22Rv1 (cell line): ENCODE measurements around the gene CDCA8.

ENCODE experiments used
- H3K27ac ChIP-seq: fragments of 450-650 bp; 2 replicates; pipeline ENCODE4 v1.5.1; 2017
- CTCF ChIP-seq: fragments of 450-650 bp; IDR thresholded peaks from 2 replicates; pipeline ENCODE4 v1.5.1; 2017; ENCODE audit warnings: mild to moderate bottlenecking
- ZFX ChIP-seq: fragments of 450-650 bp; IDR thresholded peaks from 2 replicates; pipeline ENCODE4 v1.6.1; 2017; ENCODE audit warnings: antibody characterized with exemption, borderline replicate concordance

Gene CDCA8

DNA sequence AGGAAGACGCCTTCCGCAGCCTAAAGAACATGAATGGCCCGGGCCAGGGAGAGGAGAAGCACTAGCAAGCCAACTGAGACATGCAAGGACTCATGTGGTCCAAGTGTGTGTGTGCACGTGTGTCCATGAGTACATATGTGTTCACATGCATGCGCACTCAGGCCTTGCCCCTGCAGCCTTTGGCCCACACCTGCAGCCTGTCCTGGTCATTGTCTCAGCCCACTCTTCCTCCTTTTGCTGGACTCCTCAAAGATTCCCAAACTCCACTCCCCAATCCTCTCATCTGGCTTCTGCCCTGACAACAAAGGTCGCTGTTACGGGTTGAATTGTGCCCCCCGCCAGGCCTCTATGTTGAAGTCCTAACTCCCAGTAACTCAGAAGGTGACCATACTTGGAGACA lies 21.9 kb downstream of the CDCA8 start:
- TF ChIP-seq CTCF (no peak), ZFX (no peak)
- H3K27ac ChIP-seq, result no peak overlapping the region

DNA sequence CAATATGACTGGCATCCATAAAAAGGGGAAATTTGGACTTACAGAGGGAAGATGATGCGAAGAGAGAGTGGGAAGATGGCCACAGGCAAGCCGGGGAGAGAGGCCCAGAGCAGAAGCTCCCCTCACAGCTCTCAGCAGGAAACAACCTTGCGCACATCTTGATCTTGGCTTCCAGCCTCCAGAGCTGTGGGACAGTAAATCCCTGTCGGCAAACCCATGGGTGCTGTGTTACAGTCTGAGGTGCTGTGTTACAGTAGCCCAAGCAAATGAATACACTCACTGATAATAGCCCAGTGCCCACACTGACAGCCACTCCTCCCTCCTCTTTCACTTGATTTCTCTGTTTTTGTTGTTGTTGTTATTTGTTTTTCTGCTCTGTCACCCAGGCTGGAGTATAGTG lies 22.4 kb downstream of the CDCA8 start:
- no peak for TF ChIP-seq CTCF
- H3K27ac ChIP-seq, result no peak overlapping the region

GRCh38 chr1:37716321-37716720 lies 24.0 kb downstream of the CDCA8 start:
- no peak overlapping the region for H3K27ac ChIP-seq
- TF ChIP-seq CTCF (no peak), ZFX (no peak)

DNA sequence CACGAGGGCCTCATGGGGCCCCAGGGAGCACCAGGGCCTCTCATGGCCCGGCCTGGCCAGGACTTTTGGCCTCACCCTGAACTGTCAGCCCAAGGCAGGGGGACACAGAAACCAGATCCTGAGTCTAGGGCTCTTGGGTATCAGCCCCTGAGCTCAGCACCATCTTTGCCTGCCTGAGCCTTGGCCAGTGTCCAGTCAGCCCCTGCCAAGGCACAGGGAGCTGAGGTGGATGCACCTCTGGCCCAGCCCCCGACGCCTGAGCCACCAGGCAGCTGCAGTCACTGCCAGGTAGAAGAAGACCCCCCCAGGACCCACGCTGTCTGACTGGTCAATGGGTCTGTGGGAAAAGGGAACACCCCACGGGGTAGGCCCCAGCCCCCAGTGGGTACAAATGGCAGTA lies 25.3 kb downstream of the CDCA8 start:
- TF ChIP-seq CTCF (no peak), ZFX (no peak)
- H3K27ac ChIP-seq, result no peak overlapping the region

- no peak overlapping the region for H3K27ac ChIP-seq
- TF ChIP-seq CTCF (no peak), ZFX (no peak)
Observed at GRCh38 chr1:37718181-37718900, 26.0 kb downstream of the CDCA8 start.

DNA sequence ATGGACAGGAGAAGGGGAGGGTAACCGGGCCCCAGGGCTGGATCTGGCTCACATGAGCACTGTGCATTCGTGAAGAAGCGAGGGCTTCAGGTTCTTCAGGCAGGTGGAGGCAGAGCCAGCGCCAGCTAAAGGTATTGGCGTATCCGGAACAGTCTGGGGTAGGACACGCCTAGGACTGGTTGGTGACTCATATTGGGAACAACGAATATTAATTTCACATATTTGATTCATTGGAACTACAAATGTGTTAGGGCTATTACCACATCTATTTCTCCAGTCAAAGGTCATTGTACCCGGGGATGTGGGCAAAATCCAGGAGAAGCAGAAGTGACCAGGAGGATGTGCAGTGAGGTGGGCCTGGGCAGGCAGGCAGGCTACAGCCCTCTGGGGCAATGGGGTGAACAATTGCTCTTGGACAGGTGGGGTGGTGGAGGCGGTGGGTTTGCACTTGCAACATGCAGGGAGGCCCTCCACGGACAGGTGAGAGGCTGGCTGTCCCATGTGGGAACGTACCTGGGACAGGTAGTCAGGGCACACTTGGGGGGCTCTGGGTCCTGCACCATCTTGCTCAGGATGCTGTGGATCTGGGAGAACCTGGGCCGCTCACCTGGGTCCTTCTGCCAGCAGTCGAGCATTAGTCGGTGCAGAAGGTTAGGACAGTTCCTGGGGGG lies 26.7 kb downstream of the CDCA8 start:
- H3K27ac ChIP-seq, result no peak overlapping the region
- TF ChIP-seq ZFX (no peak), CTCF (no peak)

DNA sequence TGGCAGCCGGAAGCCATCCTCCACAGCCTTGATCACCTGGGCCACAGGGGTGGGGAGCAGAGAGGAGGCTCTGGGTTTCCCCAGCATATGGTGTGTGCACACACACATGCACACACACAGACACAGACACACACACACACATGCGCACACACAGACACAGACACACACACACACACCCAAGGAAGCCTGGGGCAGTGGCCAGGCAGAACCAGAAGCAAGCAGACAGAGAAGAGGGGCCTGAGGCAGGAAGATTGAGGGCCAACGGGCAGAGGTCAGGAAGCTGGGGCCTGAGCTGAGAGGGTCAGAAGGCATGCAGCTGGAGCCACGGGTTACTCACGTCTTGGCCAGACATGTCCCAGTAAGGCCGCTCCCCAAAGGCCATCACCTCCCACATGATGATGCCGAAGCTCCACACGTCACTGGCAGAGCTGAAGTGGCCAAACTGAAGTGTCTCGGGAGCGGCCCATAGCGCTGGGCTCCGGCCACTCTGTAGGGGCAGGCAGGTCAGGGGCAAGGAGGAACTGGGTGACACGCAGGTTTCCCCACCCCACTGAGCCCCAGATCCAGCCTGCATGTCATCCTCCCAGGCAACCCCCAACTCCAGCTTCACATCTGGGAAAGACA lies 27.4 kb downstream of the CDCA8 start:
- TF ChIP-seq CTCF (no peak), ZFX (no peak)
- H3K27ac ChIP-seq, result no peak overlapping the region
